GM21381 (cell line): ENCODE results near the gene SMIM1.
A peak's percentile ranks its signal among the peaks of the same experiment; 100 is the strongest.
"Not testable (repeated sequence)": the region's sequence is repeated elsewhere in the genome, so short reads cannot be mapped to it uniquely, and the experiment has no call there.

Experiments used
- ATAC-seq: cut with Tn5 transposase; IDR thresholded peaks from one replicate; pipeline ENCODE4 v1.9.1; 2021; ENCODE audit warnings: mild to moderate bottlenecking, moderate library complexity; ENCODE audit not compliant: unreplicated experiment

The SMIM1 gene

DNA sequence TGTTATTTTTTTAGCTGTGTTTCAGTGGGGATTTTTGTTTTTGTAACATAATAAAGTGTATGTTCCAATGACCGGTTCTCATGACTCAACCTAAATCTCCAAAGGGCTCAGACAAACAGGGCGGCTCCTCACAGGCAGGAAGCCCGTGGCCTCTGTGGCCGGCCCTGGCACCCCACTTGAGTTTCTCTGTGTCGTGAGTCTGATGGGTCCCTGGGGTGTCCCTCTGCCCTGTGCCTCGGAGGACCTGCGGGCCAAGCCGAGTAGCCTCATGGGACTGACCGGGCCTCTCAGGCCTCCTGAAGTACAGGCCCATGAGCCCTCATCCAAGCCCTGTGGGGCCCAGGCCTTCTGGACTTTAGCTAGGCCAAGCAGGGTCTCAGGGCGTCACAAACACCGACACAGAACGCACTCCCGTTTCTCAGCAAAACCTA lies 36.4 kb upstream of the SMIM1 start:
- no peak for ATAC-seq

DNA sequence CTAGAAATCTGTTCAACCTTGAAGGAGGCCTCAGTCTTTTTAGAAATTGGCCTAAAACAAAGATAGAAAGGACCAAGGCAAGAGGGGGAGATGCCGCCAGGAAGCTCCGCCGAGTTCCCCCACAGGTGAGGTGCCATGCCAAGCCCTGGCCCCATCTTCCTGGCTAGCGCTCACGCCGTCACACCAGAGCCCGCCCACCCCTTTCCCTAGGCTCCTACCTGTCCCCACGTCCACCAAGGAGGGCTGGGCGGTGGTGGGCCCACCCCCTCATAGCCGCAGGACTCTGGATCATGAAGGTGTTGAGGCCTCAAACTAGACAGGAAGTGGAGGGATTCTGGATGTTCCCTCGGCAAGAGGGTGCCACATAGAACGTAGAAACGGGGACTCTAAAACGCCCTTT lies 35.8 kb upstream of the SMIM1 start:
- no peak for ATAC-seq

DNA sequence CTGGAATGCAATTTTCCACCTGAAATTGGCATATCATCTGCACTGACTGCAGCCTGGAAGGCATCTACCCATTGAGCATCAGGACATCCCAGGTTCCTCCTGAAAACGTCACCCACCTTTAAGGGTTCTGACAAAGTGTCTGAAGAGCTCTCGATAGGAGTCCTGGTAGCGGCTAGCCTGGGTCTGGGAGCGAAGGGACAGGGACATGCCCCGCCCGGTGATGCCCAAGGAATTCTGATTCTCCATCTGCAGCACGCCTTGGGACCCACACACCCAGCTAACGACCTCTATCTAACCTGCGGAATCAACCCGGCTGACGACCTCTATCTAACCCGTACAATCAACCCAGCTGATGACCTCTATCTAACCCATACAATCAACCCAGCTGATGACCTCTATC lies 33.6 kb upstream of the SMIM1 start:
- no peak for ATAC-seq

DNA sequence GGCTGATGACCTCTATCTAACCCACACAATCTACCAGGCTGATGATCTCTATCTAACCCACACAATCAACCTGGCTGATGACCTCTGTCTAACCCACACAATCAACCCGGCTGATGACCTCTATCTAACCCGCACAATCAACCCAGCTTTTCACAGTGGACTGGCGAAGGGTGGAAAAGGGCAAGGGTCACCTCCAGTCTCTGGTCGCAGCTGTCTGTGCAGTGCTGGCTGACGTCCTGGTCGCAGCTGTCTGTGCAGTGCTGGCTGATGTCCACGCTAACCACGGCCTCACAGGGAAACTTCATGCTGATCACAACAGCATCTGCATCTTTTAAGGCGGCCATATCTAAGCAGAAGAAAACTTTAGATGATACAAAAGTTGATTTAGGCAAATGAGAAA lies 32.5 kb upstream of the SMIM1 start:
- ATAC-seq, result no peak

DNA sequence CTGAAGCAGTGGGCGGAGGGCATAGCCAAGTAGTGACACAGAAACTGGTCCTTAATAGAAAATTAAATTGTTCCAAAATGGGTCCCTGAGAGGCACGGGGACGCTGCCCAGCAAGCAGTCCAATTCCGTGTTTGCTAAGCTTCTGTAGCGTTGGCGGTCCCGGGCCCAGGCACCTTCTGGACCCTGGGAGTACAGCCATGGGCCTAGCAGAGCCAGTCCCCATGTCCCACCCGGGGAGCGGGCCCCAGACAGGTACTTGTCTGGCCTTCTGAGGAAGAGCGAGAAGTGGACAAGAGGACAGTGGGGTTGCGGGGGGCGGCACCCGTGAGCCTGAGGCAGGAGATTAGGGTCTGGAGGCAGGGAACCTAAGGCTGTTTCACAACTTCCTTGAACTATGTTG lies 31.8 kb upstream of the SMIM1 start:
- ATAC-seq, result no peak

DNA sequence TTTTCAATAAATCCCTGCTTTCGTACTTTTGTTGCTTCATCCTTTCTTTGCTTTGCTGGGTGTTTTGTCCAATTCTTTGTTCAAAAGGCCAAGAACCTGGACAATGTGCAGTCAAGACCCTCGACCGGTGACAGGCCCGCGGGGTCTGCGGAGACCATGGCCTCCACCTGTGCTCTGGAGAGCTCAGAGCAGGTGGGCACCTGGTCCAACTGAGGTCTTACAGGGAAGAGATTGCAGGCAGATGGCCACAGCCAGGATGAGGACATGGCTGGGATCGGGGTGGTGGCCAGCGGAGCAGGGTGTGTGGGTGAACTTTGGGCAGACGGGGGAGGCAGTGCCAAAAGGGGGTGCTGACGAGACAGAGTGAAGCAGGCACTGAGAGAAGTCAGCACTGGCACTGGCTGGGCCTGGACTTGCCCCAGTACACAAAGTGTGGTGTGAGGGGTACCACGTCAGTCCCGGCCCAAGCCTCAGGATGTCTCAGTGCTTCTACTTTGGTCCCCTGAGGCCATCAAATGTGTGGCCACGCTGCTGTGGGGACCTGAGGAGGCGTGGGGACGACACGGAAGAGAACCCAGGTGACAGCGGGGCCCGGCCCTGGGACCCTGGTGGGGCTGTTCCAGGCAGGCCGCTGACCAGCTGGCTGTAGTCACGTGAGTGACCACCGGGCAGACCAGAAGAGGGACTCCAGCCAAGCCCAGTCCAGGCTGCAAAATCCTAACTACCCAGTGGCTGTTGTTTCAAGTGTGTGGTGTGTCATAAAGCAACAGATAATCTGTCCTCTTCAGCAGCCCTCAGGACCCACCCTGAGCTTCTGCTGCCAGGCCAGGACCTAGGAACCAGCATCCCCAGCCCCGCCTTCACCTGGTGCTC lies 30.7 kb upstream of the SMIM1 start:
- no peak for ATAC-seq

DNA sequence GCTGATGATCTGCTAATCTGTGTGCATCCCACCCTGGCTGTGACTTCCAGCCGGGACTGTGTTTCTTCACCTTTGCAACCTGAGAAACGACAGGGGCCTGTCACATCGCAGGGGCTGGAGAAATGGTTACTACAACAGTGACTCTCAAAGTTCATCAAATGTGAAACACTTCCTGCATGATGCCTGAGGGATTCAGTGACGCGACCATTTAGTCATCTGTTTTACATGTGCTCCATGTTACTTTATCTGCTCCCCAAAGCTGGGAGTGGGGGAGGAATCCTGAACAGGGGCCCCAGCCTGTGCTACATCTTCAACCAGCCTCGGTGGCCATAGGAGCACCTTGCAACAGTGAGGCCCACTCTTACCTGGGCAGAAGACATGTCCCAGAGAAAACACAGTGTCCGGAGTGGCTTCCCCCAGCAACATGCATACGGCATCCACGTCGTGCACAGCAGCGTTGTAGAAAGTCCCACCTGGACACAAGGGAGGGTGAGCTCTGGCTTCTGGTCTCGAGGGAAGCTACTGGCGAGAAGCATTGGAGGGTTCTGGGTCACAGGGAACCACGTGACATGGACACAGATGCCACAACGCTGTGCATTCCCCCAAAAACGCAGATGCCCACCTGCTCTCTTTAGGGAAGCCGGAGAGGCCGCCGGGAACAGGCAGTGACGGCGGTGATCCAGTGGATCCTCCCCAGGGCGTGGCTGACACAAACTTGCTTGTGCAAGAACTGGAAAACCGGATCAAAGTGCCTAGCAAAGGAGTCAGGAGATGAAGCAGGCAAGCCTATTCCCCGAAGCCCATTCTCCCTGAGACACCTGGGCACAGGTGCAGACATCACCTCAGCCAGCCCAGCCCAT lies 29.9 kb upstream of the SMIM1 start:
- ATAC-seq, result no peak

DNA sequence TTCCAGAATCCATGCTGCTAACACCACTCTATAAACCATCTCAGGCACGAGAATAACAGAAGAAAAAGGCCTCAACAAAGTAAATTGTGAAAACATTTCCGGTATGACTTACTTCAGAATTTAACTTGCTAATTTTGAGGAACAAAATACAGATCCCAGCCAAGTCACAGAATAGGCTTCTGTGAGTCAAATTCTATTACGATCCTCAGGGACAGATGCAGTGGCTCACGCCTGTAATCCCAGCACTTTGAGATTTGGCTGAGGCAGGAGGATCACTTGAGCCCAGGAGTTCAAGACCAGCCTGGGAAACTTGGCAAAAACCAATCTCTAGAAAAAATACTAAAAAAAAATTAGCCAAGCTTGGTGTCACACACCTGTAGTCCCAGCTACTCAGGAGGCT lies 29.1 kb upstream of the SMIM1 start:
- no peak for ATAC-seq

DNA sequence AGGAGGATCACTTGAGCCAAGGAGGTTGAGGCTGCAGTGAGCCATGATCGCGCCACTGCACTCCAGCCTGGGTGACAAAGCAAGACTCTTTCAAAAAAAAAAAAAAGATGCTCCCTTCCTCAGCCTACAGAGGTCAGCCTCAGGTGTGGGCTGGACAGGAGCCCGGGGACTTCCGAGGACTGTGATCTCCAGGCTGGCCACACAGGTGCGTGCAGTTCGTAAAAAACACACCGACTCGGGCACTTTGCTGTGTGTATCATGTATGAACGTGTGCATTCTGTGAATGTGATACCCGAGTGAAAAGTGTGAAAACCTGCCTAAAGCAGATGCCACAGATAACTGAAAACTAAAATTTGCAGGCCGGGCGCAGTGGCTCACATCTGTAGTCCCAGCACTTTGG lies 28.7 kb upstream of the SMIM1 start:
- ATAC-seq, result no peak

DNA sequence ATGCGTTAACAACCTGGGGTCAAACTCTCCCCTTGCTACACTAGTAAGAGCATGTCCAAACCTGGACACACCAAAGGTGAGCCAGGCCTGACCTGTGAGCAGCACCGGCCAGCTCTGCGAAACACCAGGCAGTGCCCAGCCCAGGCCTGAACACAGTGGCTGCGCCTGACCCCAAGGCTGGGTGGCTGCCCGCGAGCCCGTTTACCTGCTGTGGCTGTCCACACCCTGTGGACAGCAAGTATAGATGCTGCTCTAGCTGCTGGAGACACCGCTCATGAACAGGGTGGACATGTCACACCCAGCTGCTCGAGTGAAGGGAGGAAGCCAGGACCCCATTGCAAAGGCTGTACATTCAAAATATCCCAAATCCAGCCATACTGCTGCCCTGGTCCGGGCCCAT lies 27.9 kb upstream of the SMIM1 start:
- no peak for ATAC-seq

DNA sequence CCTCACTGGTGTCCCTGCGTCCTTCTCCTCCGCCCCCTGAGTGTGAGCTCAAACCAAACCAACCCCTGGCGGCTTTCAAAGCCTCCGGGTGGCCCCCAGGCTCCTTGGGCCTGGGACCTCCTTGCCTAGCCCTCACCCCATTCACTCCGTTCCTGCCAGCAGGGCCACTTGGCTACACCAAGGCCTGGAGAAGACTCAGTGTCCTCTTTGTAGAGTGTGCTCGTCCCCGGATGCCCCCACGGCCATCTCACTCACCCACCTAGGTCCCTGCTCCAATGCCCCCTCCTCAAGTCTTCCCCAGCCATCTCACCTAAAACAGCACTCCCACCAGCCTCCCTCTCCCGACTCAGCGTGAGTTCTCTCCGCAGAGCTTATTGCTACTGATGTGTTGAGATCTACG lies 27.5 kb upstream of the SMIM1 start:
- ATAC-seq, result no peak

DNA sequence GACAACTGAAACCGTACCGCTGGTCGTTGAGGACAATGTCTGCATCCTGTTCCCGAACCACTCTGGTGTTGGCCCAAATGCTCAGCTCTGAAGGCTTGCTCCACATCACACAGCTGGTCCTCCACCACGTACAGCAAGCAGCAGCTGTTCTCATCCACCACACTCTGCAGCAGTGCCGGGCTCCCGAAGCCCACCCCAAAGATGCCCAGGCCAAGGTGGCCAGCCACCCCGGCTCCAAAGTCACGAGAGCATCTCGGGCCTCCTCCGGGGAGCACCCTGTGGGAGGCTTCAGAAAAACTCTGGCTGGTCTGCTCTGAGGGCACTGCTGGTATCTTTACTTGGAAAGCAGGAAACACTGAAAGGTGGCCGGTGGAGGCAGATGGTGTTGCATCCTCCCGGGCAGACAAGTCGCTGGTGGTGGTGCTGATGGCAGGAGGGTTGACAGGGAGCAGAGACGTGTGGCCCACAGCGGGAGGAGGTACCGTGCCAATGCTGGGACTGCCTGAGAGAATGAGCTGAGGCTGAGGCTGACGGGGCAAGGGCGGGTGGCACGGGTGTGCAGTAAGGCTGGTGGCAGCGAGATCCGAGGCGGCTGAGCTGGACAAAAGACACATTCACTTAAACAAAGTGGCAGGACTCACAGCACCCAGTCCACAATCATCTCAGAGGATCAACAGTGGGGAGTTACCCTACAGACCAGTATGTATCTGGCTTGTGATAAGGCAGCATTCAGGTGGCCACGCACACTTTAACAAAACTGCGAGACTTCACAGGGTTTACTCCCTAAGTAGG lies 26.8 kb upstream of the SMIM1 start:
- no peak for ATAC-seq

DNA sequence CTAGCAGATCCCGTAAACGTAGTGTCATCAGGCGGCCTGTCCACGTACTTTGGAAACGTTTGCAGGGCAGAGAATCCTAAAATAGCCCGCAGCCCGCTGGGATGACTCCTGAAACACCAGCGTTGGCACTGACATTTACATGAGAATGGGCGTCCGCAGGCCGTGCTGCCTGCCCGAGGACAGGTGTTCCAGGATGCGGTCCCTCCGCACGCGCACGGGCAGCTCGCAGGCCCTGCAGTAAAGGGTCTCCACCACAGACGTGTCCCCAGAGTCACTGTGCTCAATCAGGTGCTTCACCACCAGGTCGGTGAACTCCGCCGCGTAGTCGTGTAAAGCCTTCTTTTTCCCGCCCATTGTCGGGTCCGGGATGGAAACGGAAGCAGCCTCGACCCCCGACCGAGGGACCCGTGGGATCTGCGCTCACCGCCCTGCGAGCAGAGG lies 26.1 kb upstream of the SMIM1 start:
- ATAC-seq, result no peak

DNA sequence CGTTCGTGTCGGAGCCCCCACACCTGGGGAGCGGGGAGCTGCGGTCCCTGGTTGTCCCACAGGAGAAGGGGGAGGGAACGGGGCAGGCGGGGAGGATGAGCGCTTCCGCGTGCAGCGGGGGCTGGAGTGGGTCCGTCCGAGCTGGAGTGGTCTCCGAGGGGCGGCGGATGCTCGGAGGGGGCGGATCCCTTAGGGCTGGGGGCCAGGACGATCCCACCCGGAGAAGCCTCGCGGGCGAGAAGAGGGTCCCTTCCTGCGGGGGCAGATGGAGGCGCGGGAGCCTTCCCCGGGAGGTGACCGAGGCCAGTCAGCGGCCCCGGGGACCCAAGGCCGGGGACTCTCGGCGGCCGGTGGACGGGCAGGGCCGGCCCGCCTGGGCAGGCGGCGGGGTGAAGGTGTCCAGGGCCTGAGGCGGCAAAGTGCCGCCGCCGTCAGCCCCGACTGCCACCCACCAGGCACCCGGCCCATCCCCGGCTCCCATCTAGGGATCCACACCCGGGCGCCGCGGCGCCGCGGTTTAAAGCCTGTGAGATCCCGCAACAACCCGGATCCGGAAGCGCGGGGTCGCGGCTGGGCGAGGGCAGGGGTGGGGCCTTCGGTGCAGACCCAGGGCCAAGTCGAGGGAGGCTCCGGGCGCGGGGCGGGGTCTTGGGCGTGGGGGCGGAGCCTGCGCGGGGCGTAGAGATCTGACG lies 25.6 kb upstream of the SMIM1 start:
- peak; percentile 97 for ATAC-seq

DNA sequence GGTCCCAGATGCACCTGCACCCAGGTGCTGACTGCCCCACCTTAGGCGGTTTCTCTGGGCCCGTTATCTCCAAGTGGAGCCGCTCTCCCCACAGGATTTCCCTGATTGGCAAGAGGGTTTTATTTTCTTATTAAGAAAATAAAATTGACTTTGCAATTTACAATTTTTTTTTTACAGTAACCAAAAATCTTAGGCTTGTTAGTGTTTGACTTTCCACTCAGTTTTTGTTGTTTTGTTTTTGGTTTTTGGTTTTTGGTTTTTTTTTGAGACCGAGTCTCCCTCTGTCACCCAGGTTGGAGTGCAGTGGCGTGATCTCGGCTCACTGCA lies 25.1 kb upstream of the SMIM1 start:
- no peak for ATAC-seq

DNA sequence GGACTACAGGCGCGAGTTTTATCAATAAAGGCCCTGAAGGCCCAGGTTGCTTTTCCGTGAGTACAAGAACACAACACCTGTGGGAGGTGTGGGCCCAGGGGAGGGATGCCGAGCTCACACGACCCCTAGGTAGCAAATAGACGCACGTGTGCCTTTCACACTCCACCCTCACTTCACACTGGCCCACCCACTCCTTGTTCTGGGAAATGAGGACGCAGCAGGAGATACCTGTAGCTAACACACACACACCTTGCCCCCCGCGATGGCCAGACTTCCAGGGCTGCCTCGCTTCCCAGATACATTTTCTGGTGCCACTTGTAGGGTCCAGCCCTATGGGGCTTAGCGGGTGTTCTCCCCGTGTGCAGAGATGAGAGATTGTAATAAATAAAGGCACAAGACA lies 24.6 kb upstream of the SMIM1 start:
- no peak for ATAC-seq

DNA sequence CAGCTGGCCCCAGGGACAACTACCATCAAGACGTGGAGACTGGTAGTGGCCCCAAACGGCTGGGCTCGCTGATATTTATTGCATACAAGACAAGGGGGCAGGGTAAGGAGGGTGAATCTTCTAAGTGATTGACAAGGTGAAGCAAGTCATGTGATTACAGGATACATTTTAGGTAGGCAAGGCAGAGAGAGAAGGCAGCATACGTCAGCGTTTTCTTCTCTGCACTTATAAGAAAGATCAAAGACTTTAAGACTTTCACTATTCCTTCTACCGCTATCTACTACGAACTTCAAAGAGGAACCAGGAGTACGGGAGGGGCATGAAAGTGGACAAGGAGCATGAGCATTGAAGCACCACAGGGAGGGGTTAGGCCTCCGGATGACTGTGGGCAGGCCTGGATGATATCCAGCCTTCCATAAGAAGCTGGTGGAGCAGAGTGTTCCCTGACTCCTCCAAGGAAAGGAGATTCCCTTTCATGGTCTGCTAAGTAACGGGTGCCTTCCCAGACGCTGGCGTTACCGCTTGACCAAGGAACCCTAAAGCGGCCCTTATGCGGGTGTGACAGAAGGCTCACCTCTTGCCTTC lies 24.1 kb upstream of the SMIM1 start:
- not testable (repeated sequence) for ATAC-seq

DNA sequence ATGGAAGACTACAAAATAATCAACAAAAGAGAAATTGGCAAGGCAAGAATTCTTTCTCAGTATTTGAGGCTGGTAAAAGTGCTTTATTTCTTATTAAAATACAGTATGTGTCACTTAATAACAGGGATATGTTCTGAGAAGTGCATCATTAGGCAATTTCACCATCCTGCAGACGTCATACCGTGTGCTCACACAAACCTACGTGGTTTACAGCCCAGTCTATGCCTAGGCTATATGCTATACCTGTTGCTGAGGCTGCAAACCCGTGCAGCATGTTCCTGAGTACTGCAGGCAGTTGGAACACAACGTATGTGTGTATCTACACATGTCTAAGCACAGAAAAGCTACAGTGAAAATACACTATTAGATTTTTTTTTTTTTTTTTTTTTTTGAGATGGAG lies 23.0 kb upstream of the SMIM1 start:
- ATAC-seq, result no peak

DNA sequence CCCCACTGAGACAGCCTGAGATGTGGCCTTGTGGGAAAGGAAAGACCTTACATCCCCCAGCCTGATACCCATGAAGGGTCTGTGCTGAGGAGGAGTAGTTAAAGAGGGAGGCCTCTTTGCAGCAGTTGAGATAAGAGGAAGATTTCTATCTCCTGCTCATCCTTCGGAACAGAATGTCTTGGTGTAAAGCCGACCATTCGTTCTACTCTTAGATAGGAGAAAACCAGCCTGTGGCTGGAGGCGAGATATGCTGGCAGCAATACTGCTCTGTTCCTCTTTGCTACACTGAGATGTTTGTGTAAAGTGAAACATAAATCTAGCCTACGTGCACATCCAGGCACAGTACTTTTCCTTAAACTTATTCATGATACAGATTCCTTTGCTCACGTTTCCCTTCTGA lies 21.8 kb upstream of the SMIM1 start:
- ATAC-seq, result no peak

DNA sequence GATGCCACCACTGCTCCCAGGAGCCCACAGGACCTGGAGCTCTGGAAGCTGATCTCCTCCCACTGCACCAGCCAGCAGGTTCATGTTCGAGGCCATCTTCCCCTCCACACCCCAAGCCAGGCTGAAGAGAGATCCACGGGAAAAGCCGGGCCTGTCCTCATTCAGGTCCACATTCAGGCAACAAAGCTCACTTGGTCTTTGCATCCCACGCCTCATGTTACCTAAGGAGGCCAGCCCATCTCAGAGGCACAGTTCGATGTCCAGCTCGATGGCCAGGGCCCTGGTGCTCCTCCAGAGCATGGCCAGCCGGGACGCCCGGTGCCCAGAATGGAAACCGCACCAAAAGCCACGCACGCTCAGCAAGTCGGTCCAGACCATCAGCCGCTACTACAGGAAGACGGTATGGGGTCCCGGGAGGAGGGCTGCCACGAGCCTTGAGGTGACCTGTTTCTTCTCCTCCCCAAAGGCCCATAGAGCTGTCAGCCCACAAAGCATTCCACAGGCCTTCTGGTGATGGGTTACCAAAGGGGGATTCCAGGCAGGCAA lies 20.1 kb upstream of the SMIM1 start, which contains the start of gene CCDC27:
CCDC27 (plus strand) TSS at position 51 of the 546 bp plus-strand sequence; CDS start at position 83, 32 bp downstream.
- ATAC-seq, result no peak
